Head of caudate nucleus (tissue), 42 donors: ENCODE measurements around the gene ZBTB18.

Source experiments
- DNase-seq, 42 donors: peaks; one replicate each; pipeline versions ENCODE4 v3.0.0 to v3.0.0-alpha.2; 2020 to 2021; ENCODE audit warnings: mixed read lengths in 7 of 42
- intact Hi-C: fragments of 100-400 bp; cut with DNase I; formaldehyde crosslinking; loops from one replicate; pipeline ENCODE4 v1.15.0; 2022

Gene ZBTB18

DNA sequence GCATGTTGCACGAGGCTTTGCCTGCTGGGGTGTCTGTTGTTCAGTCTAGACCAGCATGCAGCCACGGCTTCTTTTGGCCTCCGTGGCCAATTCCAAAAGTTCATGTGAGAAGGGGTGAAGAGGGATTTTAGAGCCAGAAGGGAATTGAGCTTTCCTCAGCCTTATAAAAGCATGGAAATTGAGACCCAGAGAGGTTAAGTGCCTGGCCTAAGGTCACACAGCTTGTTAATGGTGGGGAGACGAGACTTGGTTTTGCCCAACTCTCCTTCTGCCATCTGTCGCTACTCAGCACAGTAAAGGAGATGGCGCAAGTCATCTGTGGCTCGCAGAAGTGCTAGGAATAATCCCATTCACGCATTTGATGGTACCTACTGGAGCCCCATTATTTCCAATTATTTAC lies 25.7 kb downstream of the ZBTB18 start:
- DNase-seq = no peak
- intact Hi-C loops = no loop called here

DNA sequence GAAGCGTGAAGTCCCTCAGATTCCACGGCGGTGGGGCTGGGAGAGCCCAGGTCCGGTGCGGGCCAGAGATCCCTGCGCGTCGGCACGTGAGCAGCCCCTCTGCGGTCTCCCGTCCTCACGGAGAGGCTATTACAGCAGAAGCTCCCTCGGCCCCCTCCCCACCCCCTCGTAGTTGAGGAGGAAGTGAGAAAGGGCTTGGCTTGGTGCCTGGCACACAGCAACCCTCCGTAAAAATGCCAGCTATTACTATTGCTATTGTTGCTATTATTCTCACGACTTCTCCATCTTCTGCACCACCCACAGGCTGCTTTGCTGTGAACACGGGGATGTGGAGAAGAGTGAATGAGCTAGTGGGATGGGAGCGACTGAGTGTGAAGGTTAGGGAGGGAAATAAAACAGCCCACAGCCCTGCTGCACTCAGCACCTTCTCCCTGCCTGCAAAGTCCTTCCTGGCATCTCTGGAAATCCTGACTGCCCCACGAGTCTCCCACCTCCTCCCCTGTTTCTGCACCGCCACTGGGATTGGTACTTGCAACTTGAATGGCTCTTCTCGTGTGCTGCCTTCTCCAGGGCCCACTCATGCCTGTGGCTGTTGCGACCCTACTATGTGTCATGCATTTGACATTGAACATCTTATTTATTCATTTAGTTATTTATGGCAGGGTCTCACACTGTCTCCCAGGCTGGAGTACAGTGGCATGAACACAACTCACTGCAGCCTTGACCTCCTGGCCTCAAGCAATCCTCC lies 26.6 kb downstream of the ZBTB18 start:
- DNase-seq = peak in 33 of 42 donors; percentile 12 to 72 (median 41)
- intact Hi-C loops = no loop called here

DNA sequence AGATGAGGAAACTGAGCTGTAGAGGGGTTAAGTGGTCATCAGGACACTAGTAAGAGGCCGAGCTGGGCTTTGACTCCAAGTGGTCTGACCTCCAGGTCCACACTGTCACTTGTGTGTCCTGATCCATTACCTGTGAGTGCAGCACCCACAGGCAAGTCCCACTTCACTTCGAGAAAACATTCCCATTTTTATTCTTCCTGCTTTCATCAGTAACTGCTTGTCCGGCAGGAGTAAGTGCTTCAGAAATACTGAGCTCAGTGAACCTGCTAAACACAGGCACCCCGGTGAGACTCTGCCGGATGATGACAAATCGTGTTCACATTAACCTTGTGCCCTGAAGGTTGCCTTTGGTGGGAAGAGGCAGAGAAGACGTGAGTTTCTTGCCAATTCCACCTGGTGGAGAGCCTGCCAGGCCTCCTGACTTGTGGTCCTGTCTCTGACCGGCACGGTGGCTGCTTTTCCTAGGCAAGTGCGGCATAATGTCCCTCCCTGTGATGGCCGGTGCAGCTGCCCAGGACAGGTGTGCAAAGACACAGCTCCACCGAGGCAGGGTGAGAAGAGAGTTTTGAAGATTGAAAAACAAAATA lies 29.4 kb downstream of the ZBTB18 start:
- intact Hi-C loops = no loop called here
- DNase-seq = no peak

DNA sequence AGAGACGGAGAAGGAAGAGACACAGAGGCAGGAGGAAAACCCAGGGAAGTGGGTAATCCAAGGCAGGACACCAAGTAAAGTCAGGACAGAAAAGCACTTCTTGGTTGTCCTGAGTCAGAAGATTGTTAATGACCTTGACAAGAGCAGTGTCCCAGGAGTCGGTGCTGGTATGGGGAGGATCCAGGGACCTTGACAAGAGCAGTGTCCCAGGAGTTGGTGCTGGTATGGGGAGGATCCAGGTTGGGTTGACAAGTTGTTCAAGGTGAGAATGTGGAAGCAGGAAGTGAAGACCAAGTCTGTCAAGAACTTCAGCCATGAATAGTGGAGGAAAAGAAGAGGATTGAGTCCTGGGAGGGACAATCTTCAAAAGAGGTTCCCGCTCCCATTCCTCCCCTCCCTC lies 31.9 kb downstream of the ZBTB18 start:
- intact Hi-C loops = no loop called here
- no peak for DNase-seq

DNA sequence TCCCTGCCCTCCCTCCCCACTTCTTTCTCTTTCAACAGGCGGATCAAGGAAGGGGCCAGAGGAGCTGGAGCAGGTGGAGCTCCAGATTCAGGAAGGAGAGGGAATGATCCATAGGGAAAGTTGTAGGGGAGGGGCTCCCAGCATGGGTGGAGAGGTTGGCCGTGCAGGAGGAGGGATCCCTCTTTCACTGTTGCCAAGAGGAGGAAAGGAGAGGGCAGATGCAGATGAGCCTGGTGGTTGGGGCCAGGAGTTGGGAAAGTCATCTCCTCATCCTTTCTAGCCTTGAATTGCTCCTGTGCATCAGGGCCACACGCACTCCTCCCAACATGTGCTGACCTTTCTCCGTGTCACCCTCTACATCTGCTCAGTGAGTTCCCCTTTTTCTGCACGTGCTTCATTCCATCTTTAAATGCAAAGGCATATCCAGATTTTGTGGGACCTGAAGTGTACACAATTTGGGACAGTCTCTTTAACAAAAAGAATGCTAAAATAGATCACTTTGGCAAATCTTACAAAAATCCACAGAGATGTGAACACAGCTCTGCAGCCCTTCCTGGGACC lies 32.4 kb downstream of the ZBTB18 start:
- no peak for DNase-seq
- intact Hi-C loops = no loop called here

DNA sequence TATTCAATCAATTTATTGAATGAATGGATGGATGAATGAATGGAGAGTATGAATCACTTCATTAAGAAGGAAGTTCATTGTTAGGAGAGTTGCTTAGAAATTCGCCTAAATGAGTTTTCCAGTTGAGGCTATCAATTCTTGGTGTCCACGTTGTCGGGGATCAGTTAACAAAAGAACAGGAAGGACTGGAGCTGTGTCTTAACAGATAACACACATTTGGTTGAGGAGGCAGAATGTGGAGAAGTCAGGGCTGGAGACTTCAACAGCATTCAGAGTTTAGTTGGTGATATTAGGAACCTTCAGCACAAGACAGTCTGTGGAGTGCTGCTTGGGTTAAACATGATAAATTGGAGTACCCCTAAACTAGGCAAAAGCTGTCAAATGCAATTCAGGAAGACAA lies 33.7 kb downstream of the ZBTB18 start:
- no peak for DNase-seq
- intact Hi-C loops = no loop called here

DNA sequence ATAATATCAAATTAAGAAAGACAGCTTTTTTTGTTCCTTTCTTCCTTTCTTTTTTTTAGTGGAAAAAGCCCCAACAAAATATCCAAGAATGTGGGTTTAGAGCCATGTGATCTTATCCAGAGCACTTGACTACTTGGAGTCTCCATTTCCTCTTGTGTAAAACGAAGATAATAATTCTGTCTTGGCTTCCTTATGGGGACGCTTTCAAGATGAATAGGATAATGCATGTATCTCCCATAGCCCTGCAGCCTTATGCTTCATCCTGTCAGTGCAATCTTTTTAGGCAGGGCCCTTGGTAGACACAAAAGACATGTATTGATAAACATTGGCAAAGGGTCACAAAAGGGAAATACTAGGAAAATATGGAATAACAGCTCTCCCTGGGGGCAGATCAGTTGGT lies 34.8 kb downstream of the ZBTB18 start:
- no peak for DNase-seq
- intact Hi-C loops = no loop called here

DNA sequence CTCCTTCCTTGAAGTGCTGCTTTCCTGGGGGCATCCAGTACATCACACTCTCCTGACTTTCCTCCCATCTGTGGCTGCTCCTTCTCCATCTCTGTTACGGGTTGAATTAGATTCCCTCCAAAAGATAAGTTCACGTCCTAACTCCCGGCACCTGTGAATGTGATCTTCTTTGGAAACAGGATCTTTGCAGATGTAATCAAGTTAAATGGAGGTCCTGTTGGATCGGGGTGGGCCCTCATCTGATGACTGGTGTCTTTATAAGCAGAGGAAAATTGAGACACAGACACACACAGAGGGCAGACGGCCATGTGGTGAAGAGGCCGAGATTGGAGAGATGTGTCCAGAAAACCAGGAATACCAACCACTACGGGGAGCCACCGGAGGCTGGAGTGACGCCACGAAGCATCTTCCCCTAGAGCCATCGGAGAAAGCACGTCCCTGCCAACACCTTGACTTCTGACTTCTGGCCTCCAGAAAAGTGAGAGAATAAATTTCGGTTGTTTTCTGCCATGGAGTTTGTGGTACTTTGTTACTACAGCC lies 36.0 kb downstream of the ZBTB18 start:
- DNase-seq = peak in 1 of 42 donors; percentile 22
- intact Hi-C loops = no loop called here

DNA sequence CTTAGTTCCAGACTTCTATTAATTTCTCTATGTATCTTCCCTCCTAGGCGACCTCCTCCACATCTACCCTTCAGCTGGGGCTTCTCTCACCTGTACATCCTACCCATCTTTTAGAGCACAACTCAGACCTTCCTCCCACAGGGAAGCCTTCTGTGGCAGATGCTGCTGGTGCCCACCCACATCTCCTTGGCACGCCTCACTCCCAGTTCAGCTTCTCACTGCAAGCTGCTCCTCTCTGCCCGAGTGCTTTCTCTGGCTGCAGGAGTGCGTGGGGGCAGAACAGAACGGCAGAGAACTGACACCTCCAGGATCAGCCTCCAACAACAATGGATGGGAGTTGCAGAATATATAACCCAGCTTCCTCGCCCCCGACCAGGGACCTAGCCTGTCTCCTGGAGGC lies 36.5 kb downstream of the ZBTB18 start:
- intact Hi-C loops = no loop called here
- peak; percentile 17 to 93 (median 69) for DNase-seq

DNA sequence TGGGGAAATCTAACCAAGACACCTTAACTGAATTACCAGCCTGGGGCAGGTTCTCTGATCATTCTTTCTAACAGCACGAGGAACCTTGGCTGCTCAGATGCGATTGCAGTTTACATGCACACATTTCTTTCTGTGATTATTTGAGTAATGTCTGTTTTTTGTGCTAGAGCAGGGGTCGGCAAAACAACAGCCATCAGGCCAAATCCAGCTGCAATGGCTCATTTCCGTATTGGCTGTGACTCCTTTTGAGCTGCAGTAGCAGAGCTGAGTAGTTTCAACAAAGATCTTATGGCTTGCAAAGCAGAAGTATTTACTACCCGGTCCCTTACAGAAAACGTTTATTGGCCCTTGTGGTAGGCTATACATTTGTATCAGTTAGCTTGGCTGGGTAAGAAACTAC lies 37.1 kb downstream of the ZBTB18 start:
- intact Hi-C loops = no loop called here
- no peak for DNase-seq

DNA sequence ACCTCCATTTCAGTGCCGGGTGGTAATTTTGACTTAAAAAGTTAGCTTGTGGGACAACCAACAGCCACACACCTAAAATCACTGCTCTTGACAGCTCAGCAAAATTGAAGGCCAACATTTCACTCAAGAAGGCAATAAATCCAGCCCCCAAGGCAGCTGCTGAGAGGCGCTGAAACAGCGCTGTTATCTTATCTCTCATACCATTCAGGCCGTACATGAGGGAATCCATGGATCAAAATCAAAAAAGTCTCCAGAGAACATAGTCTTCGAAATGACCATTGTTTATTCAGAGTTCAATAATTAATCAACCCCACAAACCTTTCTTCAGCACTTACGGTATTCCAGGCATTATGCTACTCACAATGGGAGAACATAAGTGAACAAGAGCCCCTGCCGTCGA lies 38.5 kb downstream of the ZBTB18 start:
- no peak for DNase-seq
- intact Hi-C loops = no loop called here

DNA sequence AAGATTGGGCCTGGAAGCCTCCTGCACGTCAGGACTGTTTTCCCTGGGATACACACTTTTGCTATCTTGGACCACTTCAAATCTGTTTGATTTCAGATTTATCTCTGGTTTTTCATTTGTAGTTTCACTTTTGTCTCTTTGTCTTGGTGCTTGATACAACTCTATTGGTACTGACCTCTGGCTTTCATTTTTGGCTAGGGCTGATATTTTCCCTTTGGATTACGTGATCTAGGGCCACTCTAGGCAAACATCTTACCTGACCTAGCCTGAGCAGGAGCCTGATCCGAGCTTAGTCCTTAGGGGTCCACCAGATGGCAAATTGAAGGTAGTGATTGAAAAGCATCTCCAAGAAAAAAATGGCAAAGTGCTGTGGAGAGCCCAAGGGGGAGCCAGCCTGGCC lies 39.6 kb downstream of the ZBTB18 start:
- no peak for DNase-seq
- intact Hi-C loops = no loop called here

DNA sequence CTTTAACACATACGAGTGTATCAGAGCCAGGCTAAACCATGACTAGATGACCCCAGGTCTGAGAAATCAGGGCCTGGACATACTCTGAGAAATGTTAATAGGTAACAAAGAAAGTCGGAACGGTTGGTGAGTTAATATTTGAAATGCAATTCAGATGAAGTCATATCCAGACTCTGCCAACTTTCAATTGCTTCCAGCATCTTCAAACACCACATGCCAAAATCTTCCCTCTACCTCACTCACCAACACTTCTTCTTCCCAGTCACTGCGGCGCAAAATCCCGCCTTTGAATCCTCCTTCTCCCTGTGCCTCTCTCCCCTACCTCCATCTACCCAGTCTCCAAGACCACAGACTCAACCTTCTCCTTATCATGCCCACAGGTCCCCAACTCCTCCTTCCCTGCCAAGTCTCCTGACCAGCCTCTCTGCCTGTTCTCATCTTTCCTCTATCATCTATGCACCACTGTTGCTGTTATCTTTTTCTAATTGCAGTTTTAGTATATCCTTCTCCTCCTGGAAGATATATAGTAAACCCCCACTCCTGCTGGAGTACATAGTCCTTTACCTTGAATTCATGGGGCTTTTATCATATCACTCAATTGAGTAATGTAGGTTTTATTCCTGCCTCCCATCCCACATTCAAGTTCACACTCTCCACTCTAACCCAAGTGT lies 41.3 kb downstream of the ZBTB18 start:
- intact Hi-C loops = no loop called here
- DNase-seq = no peak

DNA sequence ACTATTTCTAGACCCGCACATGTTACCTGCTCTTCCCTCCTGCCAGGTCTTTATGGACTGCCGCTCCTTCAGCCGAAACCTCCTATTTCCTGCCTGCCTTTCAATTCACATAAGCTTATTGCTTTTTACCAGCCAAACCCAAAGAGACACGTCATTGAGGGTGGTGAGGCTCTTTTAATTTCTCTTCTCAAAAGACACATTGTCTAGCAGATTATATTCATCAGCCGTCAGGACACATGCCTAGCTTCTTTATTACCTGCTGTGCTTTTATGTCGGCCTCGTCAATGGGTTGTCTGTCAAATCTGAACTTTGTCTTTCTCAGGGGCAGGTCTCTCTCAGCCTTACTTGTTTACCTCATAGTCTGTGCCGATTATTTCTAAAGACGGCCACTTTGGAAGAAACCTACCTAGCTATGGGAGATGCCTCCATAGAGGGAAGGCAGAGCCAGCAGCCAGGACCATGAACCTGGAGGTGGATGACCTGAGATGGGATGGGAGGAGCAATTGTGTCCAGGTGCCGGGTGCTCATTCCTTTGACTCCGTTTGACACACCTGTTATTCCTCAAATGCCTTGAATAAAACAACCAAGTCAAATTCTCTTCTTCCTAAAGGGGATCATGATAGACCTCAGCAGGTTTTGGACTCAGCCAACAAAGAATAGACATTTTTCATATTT lies 42.0 kb downstream of the ZBTB18 start:
- intact Hi-C loops = no loop called here
- DNase-seq = no peak

DNA sequence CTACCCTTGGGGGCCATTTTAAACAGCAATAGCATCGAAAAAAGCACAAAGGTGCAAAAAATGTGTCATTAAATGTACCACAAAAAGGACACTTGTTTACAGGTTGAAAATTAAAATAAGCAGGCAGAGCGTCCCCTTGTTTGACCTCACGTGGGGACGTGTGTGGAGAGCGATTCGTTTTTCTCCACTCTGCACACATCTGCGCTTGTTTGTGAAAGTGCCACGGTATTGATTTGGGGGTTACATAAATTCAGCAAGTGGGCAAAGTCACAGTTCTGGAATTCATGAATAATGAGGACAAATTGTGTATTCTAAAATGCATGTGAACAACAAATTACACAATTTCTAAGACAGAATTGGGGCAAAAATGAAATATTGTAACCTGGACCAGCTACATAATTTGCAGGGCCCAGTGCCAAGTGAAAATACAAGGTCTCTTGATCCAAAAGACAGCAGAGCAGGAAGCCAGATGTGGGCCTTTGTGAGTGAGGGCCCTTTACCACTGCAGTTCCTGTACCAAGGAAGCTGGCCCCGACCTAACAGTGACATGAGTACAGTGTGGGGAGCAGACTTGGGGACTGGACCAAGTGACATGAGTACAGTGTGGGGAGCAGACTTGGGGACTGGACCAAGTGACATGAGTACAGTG lies 43.9 kb downstream of the ZBTB18 start:
- no peak for DNase-seq
- intact Hi-C loops = no loop called here

DNA sequence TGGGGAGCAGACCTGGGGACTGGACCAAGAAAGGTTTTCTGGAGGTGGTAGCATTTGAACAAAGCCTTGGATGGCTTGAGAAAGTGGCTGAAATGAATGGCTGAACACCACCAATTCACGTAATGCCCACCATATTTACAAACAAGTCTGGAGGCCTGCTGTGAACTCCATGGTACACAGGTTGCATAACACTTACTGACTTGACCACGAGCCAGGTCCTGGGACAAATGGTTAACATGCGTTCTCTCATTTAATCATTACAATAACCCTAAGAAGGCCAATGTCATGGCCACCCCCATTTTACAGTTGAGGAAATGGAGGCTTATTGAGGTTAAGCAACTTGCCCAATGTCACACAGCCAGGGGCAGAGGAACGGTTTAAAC lies 44.4 kb downstream of the ZBTB18 start:
- intact Hi-C loops = no loop called here
- no peak for DNase-seq

DNA sequence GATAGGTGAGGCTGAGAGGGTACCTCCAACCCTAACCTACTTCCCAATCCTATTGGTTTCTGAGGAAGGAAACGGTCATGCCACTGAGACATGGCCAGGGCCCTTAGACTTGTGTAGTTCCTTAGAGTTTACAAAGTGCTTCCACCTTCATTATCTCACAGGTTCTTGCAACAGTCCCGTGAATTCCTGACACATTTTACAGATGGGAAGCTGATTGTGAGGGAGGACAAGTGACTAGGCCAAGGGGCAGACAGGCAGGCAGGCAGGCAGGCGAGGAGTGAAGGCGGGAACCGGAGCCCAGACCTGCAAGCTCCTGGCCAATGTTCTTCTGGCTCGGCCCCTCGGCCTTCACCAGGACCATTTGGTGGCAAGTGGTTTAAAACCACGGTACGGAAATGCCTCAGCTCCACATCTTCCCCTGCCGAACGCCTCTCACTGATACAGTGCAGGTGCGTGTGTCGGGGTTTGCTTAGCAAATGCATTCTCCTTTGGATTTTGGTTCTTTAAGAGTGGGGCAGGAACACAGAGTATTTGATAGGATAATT lies 45.1 kb downstream of the ZBTB18 start:
- intact Hi-C loops = no loop called here

DNA sequence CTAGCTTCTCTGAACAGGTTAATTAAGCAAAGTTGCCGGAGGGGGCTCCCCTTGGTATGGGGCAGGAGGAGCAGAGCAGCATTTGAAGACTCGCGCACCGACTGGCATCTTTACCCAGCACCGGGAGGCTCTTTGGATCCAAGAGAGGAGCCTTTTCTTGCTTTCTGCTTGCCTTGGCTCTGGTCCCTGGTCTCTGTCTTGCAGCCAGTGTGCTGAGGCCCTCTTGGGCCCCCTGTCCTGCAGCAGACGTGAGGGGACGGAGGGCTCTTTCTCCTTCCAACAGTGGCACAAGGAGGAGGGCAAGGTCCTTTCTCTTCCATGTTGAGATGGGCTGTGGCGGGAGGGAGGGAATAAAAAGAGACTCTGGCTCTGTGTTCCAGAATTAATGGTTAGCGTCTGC lies 45.6 kb downstream of the ZBTB18 start:
- intact Hi-C loops = no loop called here
- no peak for DNase-seq

More for the DNA sequence above, 45.1 kb downstream of the ZBTB18 start:
- peak in 1 of 42 donors; percentile 16 for DNase-seq
